Type B pancreatic cell (in vitro differentiated cells): ENCODE results near the gene SACM1L. TPM values are rescaled to one million over a fixed set of nuclear protein-coding genes. Genes with fewer than 3 reads are reported as not detected.

ENCODE experiments used
- DNase-seq: peaks from one replicate; pipeline ENCODE4 v3.0.0; 2021; ENCODE audit warnings: mixed read lengths; ENCODE audit not compliant: unreplicated experiment; ENCODE audit errors: extremely low spot score
- H3K27ac Mint-ChIP-seq: 2 replicates; pipeline ENCODE4 v1.8.0; 2021; ENCODE audit warnings: mild to moderate bottlenecking, mixed read lengths
- H3K27me3 Mint-ChIP-seq: 2 replicates; pipeline ENCODE4 v1.8.0; 2021; ENCODE audit warnings: mixed read lengths
- H3K36me3 Mint-ChIP-seq: 2 replicates; pipeline ENCODE4 v1.8.0; 2021; ENCODE audit warnings: mixed read lengths
- H3K4me1 Mint-ChIP-seq: one replicate; pipeline ENCODE4 v1.8.0; 2021; ENCODE audit warnings: mixed read lengths; ENCODE audit not compliant: unreplicated experiment
- H3K4me3 Mint-ChIP-seq: 2 replicates; pipeline ENCODE4 v1.8.0; 2021; ENCODE audit warnings: mild to moderate bottlenecking, mixed read lengths
- H3K9me3 Mint-ChIP-seq: 2 replicates; pipeline ENCODE4 v1.8.0; 2021; ENCODE audit warnings: mixed read lengths
- total RNA-seq: library from RNA; stranded (reverse); gene quantifications from 2 replicates; pipeline ENCODE4 v1.2.1, GENCODE V29; 2021; ENCODE audit warnings: low replicate concordance
- TF ChIP-seq, protein P1 (sequence below): fragments of 200-600 bp; sonication (generic); conservative IDR thresholded peaks from 2 replicates; pipeline ENCODE4 v1.5.0; 2021; ENCODE audit warnings: antibody characterized with exemption, mild to moderate bottlenecking

SACM1L gene
- total RNA-seq, 1 donor from 2014 or later = 51.6 TPM

- no peaks in the 10 kb centered on the region for H3K9me3 Mint-ChIP-seq
- peak overlapping the region; percentile 58 for H3K27ac Mint-ChIP-seq
- H3K4me1 Mint-ChIP-seq = peaks cover 16% of the 10 kb centered on the region
- peaks cover 17% of the 10 kb centered on the region for H3K36me3 Mint-ChIP-seq
- TF ChIP-seq, protein P1, sequence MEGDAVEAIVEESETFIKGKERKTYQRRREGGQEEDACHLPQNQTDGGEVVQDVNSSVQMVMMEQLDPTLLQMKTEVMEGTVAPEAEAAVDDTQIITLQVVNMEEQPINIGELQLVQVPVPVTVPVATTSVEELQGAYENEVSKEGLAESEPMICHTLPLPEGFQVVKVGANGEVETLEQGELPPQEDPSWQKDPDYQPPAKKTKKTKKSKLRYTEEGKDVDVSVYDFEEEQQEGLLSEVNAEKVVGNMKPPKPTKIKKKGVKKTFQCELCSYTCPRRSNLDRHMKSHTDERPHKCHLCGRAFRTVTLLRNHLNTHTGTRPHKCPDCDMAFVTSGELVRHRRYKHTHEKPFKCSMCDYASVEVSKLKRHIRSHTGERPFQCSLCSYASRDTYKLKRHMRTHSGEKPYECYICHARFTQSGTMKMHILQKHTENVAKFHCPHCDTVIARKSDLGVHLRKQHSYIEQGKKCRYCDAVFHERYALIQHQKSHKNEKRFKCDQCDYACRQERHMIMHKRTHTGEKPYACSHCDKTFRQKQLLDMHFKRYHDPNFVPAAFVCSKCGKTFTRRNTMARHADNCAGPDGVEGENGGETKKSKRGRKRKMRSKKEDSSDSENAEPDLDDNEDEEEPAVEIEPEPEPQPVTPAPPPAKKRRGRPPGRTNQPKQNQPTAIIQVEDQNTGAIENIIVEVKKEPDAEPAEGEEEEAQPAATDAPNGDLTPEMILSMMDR = no peak
- DNase-seq = no peak
- H3K27me3 Mint-ChIP-seq = peaks cover 4% of the 10 kb centered on the region
- no peak overlapping the region for H3K4me3 Mint-ChIP-seq
These were observed 9.4 kb upstream of the SACM1L start for GRCh38 chr3:45679805-45680204.

DNA sequence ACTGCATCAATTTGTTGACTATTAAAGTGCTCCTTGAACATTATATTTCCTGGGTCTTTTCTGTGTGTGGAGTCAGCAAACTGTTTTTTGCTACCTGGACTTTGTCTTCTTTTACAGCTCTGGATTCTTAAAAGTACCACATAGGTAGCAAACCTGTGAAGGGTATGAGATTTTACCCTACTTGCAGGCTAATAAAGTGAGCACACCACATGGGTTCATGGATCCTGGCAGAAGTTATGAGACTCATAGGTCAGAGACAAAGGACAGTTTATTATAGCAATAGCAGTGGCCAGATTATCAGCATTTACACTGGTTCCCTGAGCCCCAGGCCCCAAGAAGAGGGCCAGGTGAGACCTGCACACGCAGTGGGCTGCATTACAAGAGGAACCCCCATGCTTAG, 8.0 kb upstream of the SACM1L start:
- peak overlapping the region; percentile 5 for H3K27ac Mint-ChIP-seq
- peaks cover 15% of the 10 kb centered on the region for H3K4me1 Mint-ChIP-seq
- peaks cover 4% of the 10 kb centered on the region for H3K27me3 Mint-ChIP-seq
- H3K9me3 Mint-ChIP-seq = no peaks in the 10 kb centered on the region
- TF ChIP-seq, protein P1 = no peak
- peaks cover 17% of the 10 kb centered on the region for H3K36me3 Mint-ChIP-seq
- no peak for DNase-seq
- no peak overlapping the region for H3K4me3 Mint-ChIP-seq

- peaks cover 14% of the 10 kb centered on the region for H3K36me3 Mint-ChIP-seq
- no peak for DNase-seq
- H3K9me3 Mint-ChIP-seq = no peaks in the 10 kb centered on the region
- H3K4me1 Mint-ChIP-seq = peaks cover 10% of the 10 kb centered on the region
- no peak overlapping the region for H3K4me3 Mint-ChIP-seq
- H3K27me3 Mint-ChIP-seq = peaks cover 4% of the 10 kb centered on the region
- TF ChIP-seq, protein P1 = no peak
- H3K27ac Mint-ChIP-seq = no peak overlapping the region
These were observed 7.3 kb upstream of the SACM1L start for GRCh38 chr3:45681846-45682245.

- no peak overlapping the region for H3K27ac Mint-ChIP-seq
- no peak overlapping the region for H3K4me3 Mint-ChIP-seq
- DNase-seq = no peak
- H3K36me3 Mint-ChIP-seq = peaks cover 11% of the 10 kb centered on the region
- H3K4me1 Mint-ChIP-seq = peaks cover 6% of the 10 kb centered on the region
- H3K27me3 Mint-ChIP-seq = peaks cover 4% of the 10 kb centered on the region
- no peaks in the 10 kb centered on the region for H3K9me3 Mint-ChIP-seq
- TF ChIP-seq, protein P1 = no peak
These were observed 6.9 kb upstream of the SACM1L start for GRCh38 chr3:45682311-45682710.

GRCh38 chr3:45682786-45683185, 6.4 kb upstream of the SACM1L start:
- Mint-ChIP-seq H3K27ac (no peak overlapping the region), H3K4me3 (no peak overlapping the region), H3K36me3 (peaks cover 7% of the 10 kb centered on the region), H3K9me3 (no peaks in the 10 kb centered on the region), H3K27me3 (peaks cover 4% of the 10 kb centered on the region), H3K4me1 (peaks cover 1% of the 10 kb centered on the region)
- DNase-seq = no peak
- TF ChIP-seq, protein P1 = no peak
